Measurements from ENCODE around the gene RASSF10.

RASSF10 gene

GRCh38 chr11:13007182-13008060, 1.7 kb upstream of the RASSF10 start:
- Mint-ChIP-seq H3K27ac (no peak overlapping the region), H3K4me1 (peaks cover 8% of the 10 kb centered on the region), H3K27me3 (peaks cover 89% of the 10 kb centered on the region)

GRCh38 chr11:13008061-13008435, 1.1 kb upstream of the RASSF10 start:
- H3K9me3 Mint-ChIP-seq: no peaks in the 10 kb centered on the region
- ATAC-seq (no peak), DNase-seq (no peak)
- H3K27me3 Mint-ChIP-seq: peaks cover 89% of the 10 kb centered on the region
- H3K4me3 Mint-ChIP-seq: no peak overlapping the region
- no peak overlapping the region for H3K27ac Mint-ChIP-seq
- H3K4me1 Mint-ChIP-seq: peaks cover 8% of the 10 kb centered on the region

More at GRCh38 chr11:13007182-13008060, 1.7 kb upstream of the RASSF10 start:
- ATAC-seq (no peak), DNase-seq (no peak)
- Mint-ChIP-seq H3K9me3 (no peaks in the 10 kb centered on the region), H3K4me3 (no peak overlapping the region)

GRCh38 chr11:13009476-13009920, 382 bp downstream of the RASSF10 start:
- DNase-seq: no peak
- Mint-ChIP-seq H3K9me3 (no peaks in the 10 kb centered on the region), H3K4me3 (peak overlapping the region in 1 of 2 donors; percentile 55), H3K27me3 (peaks cover 84% of the 10 kb centered on the region), H3K4me1 (peaks cover 8% of the 10 kb centered on the region), H3K27ac (no peak overlapping the region)
- peak; percentile 24 for ATAC-seq

- ATAC-seq (no peak), DNase-seq (no peak)
- H3K4me3 Mint-ChIP-seq: peak overlapping the region in 1 of 2 donors; percentile 31
Measured at GRCh38 chr11:13009921-13010748, 1.0 kb downstream of the RASSF10 start.

GRCh38 chr11:13010749-13011465, 1.8 kb downstream of the RASSF10 start:
- H3K9me3 Mint-ChIP-seq: no peaks in the 10 kb centered on the region
- DNase-seq (no peak), ATAC-seq (no peak)
- no peak overlapping the region for H3K27ac Mint-ChIP-seq
- H3K4me1 Mint-ChIP-seq: peaks cover 8% of the 10 kb centered on the region
- peaks cover 88% of the 10 kb centered on the region for H3K27me3 Mint-ChIP-seq
- H3K4me3 Mint-ChIP-seq: no peak overlapping the region

More at GRCh38 chr11:13009921-13010748, 1.0 kb downstream of the RASSF10 start:
- H3K9me3 Mint-ChIP-seq: no peaks in the 10 kb centered on the region
- peaks cover 8% of the 10 kb centered on the region for H3K4me1 Mint-ChIP-seq
- H3K27ac Mint-ChIP-seq: no peak overlapping the region
- peaks cover 85% of the 10 kb centered on the region for H3K27me3 Mint-ChIP-seq

- ATAC-seq (no peak), DNase-seq (no peak)
- peaks cover 8% of the 10 kb centered on the region for H3K4me1 Mint-ChIP-seq
- peaks cover 88% of the 10 kb centered on the region for H3K27me3 Mint-ChIP-seq
- H3K4me3 Mint-ChIP-seq: no peak overlapping the region
- no peak overlapping the region for H3K27ac Mint-ChIP-seq
- H3K9me3 Mint-ChIP-seq: peaks cover 0 to 4% of the 10 kb centered on the region in 2 donors
Measured at GRCh38 chr11:13011466-13012055, 2.4 kb downstream of the RASSF10 start.

- Mint-ChIP-seq H3K4me3 (no peak overlapping the region), H3K27me3 (peaks cover 86% of the 10 kb centered on the region), H3K4me1 (peaks cover 8% of the 10 kb centered on the region), H3K9me3 (peaks cover 0 to 4% of the 10 kb centered on the region in 2 donors), H3K27ac (no peak overlapping the region)
- DNase-seq (no peak), ATAC-seq (no peak)
Measured at GRCh38 chr11:13012056-13012661, 3.0 kb downstream of the RASSF10 start.

- Mint-ChIP-seq H3K4me1 (peaks cover 8% of the 10 kb centered on the region), H3K27me3 (peaks cover 83% of the 10 kb centered on the region), H3K27ac (no peak overlapping the region), H3K4me3 (no peak overlapping the region), H3K9me3 (peaks cover 0 to 4% of the 10 kb centered on the region in 2 donors)
- no peak for DNase-seq
- peak; percentile 40 for ATAC-seq
Measured at GRCh38 chr11:13013054-13013488, 4.0 kb downstream of the RASSF10 start.

- Mint-ChIP-seq H3K4me3 (no peak overlapping the region), H3K9me3 (peaks cover 0 to 4% of the 10 kb centered on the region in 2 donors)
- DNase-seq: no peak
Measured at GRCh38 chr11:13015753-13016152, 6.6 kb downstream of the RASSF10 start.

GRCh38 chr11:13016415-13016814, 7.3 kb downstream of the RASSF10 start:
- no peaks in the 10 kb centered on the region for H3K4me1 Mint-ChIP-seq
- H3K27me3 Mint-ChIP-seq: peaks cover 52% of the 10 kb centered on the region
- no peak overlapping the region for H3K27ac Mint-ChIP-seq

More at GRCh38 chr11:13015753-13016152, 6.6 kb downstream of the RASSF10 start:
- no peak overlapping the region for H3K27ac Mint-ChIP-seq
- no peak for ATAC-seq
- H3K4me1 Mint-ChIP-seq: no peaks in the 10 kb centered on the region
- peaks cover 56% of the 10 kb centered on the region for H3K27me3 Mint-ChIP-seq

GRCh38 chr11:13019313-13019712, 10.2 kb downstream of the RASSF10 start:
- no peak overlapping the region for H3K4me3 Mint-ChIP-seq
- DNase-seq: no peak
- peaks cover 52% of the 10 kb centered on the region for H3K27me3 Mint-ChIP-seq
- H3K4me1 Mint-ChIP-seq: no peaks in the 10 kb centered on the region
- peaks cover 0 to 4% of the 10 kb centered on the region in 2 donors for H3K9me3 Mint-ChIP-seq
- H3K27ac Mint-ChIP-seq: no peak overlapping the region
- no peak for ATAC-seq

More at GRCh38 chr11:13016415-13016814, 7.3 kb downstream of the RASSF10 start:
- no peak overlapping the region for H3K4me3 Mint-ChIP-seq
- ATAC-seq (no peak), DNase-seq (no peak)
- H3K9me3 Mint-ChIP-seq: peaks cover 0 to 4% of the 10 kb centered on the region in 2 donors

- DNase-seq: no peak
- Mint-ChIP-seq H3K4me3 (no peak overlapping the region), H3K27me3 (peaks cover 25% of the 10 kb centered on the region), H3K9me3 (no peaks in the 10 kb centered on the region), H3K4me1 (no peaks in the 10 kb centered on the region), H3K27ac (no peak overlapping the region)
- no peak for ATAC-seq
Measured at GRCh38 chr11:13023423-13023822, 14.3 kb downstream of the RASSF10 start.

GRCh38 chr11:13026722-13027121, 17.6 kb downstream of the RASSF10 start:
- Mint-ChIP-seq H3K9me3 (no peaks in the 10 kb centered on the region), H3K4me1 (no peaks in the 10 kb centered on the region), H3K27me3 (peaks cover 20% of the 10 kb centered on the region), H3K4me3 (no peak overlapping the region), H3K27ac (no peak overlapping the region)
- ATAC-seq (no peak), DNase-seq (no peak)

GRCh38 chr11:13028322-13028721, 19.2 kb downstream of the RASSF10 start:
- Mint-ChIP-seq H3K4me3 (no peak overlapping the region), H3K27me3 (peaks cover 5% of the 10 kb centered on the region), H3K27ac (no peak overlapping the region), H3K9me3 (no peaks in the 10 kb centered on the region), H3K4me1 (no peaks in the 10 kb centered on the region)
- no peak for ATAC-seq
- no peak for DNase-seq

Data from stimulated activated naive CD8-positive, alpha-beta T cell treated with anti-CD3 and anti-CD28 coated beads, Interleukin-15, amount 100 ng/mL, for 72 hours (primary cell).